Measurements from ENCODE around the gene RPL35A. TPM values are rescaled to one million over a fixed set of nuclear protein-coding genes. Genes with fewer than 3 reads are reported as not detected.

The RPL35A gene
- total RNA-seq, 2 donors from 2014 or later: 277 to 520 TPM

GRCh38 chr3:197970588-197970987 is 20.6 kb downstream of the RPL35A start:
- H3K4me1 ChIP-seq (ENCODE audit: control insufficient read depth in 1 of 2, low read depth in 2 of 2): no peaks in the 10 kb centered on the region
- no peak overlapping the region for H3K4me3 ChIP-seq
- H3K27ac ChIP-seq: no peak overlapping the region
- no peak for TF ChIP-seq CTCF (IDR thresholded peaks at IDR 0.05)
- no peaks in the 10 kb centered on the region for H3K27me3 ChIP-seq (replicated peaks; ENCODE audit: insufficient read depth)
- DNase-seq (ENCODE audit: low spot score): no peak
- no peaks in the 10 kb centered on the region for H3K9me3 ChIP-seq
- peaks cover 4% of the 10 kb centered on the region for H3K36me3 ChIP-seq
- no peak for ATAC-seq (ENCODE audit: insufficient number of reproducible peaks, low FRiP score, low read depth)

- DNase-seq (ENCODE audit: low spot score) (no peak), ATAC-seq (ENCODE audit: insufficient number of reproducible peaks, low FRiP score, low read depth) (no peak)
- TF ChIP-seq CTCF (IDR thresholded peaks at IDR 0.05): no peak
- Histone ChIP-seq H3K27me3 (replicated peaks; ENCODE audit: insufficient read depth) (no peaks in the 10 kb centered on the region), H3K4me1 (ENCODE audit: control insufficient read depth in 1 of 2, low read depth in 2 of 2) (no peaks in the 10 kb centered on the region), H3K27ac (no peak overlapping the region), H3K4me3 (no peak overlapping the region), H3K9me3 (no peaks in the 10 kb centered on the region), H3K36me3 (peaks cover 4% of the 10 kb centered on the region)
Observed at GRCh38 chr3:197974016-197974415, 24.0 kb downstream of the RPL35A start.

GRCh38 chr3:197975311-197975710 is 25.3 kb downstream of the RPL35A start:
- no peaks in the 10 kb centered on the region for H3K27me3 ChIP-seq (replicated peaks; ENCODE audit: insufficient read depth)
- TF ChIP-seq CTCF (IDR thresholded peaks at IDR 0.05): no peak
- peaks cover 4% of the 10 kb centered on the region for H3K36me3 ChIP-seq
- no peak overlapping the region for H3K4me3 ChIP-seq
- no peak for DNase-seq (ENCODE audit: low spot score)
- no peaks in the 10 kb centered on the region for H3K4me1 ChIP-seq (ENCODE audit: control insufficient read depth in 1 of 2, low read depth in 2 of 2)
- H3K27ac ChIP-seq: no peak overlapping the region
- no peak for ATAC-seq (ENCODE audit: insufficient number of reproducible peaks, low FRiP score, low read depth)
- no peaks in the 10 kb centered on the region for H3K9me3 ChIP-seq

GRCh38 chr3:197983076-197983475 is 33.1 kb downstream of the RPL35A start:
- no peaks in the 10 kb centered on the region for H3K4me1 ChIP-seq (ENCODE audit: control insufficient read depth in 1 of 2, low read depth in 2 of 2)
- TF ChIP-seq CTCF (IDR thresholded peaks at IDR 0.05): no peak
- no peak overlapping the region for H3K27ac ChIP-seq
- H3K36me3 ChIP-seq: no peaks in the 10 kb centered on the region
- H3K27me3 ChIP-seq (replicated peaks; ENCODE audit: insufficient read depth): no peaks in the 10 kb centered on the region
- ATAC-seq (ENCODE audit: insufficient number of reproducible peaks, low FRiP score, low read depth) (no peak), DNase-seq (ENCODE audit: low spot score) (no peak)
- no peak overlapping the region for H3K4me3 ChIP-seq
- H3K9me3 ChIP-seq: no peaks in the 10 kb centered on the region

- no peaks in the 10 kb centered on the region for H3K36me3 ChIP-seq
- no peaks in the 10 kb centered on the region for H3K27me3 ChIP-seq (replicated peaks; ENCODE audit: insufficient read depth)
- H3K4me1 ChIP-seq (ENCODE audit: control insufficient read depth in 1 of 2, low read depth in 2 of 2): no peaks in the 10 kb centered on the region
- no peak overlapping the region for H3K27ac ChIP-seq
- no peaks in the 10 kb centered on the region for H3K9me3 ChIP-seq
- ATAC-seq (ENCODE audit: insufficient number of reproducible peaks, low FRiP score, low read depth): no peak
- no peak for TF ChIP-seq CTCF (IDR thresholded peaks at IDR 0.05)
- H3K4me3 ChIP-seq: no peak overlapping the region
- DNase-seq (ENCODE audit: low spot score): no peak
Observed at GRCh38 chr3:197989651-197990050, 39.7 kb downstream of the RPL35A start.

Measured in thoracic aorta (tissue), 2 donors.